Peyer's patch (tissue), 4 donors: ENCODE data around the gene ASAP2.

Experiments used
- CTCF ChIP-seq, 6 experiments: fragments of 450-650 bp in 4 of 6; fragments of 200-600 bp in 2 of 6; sonication (generic) in 1 of 6; IDR thresholded peaks; one replicate each; pipeline ENCODE4 v1.5.1; 2017 to 2019; ENCODE audit warnings: antibody characterized with exemption in 6 of 6, mild to moderate bottlenecking in 3 of 6, moderate library complexity in 1 of 6
- POLR2A ChIP-seq, 2 donors: fragments of 450-650 bp; IDR thresholded peaks; one replicate each; pipeline ENCODE4 v1.5.1; 2017; ENCODE audit warnings: antibody characterized with exemption in 2 of 2, mild to moderate bottlenecking in 2 of 2, moderate library complexity in 2 of 2

- TF ChIP-seq CTCF (IDR thresholded peaks at IDR 0.05) (no peak), POLR2A (IDR thresholded peaks at IDR 0.05) (no peak)
Measured at GRCh38 chr2:9317559-9317958, 110.9 kb downstream of the ASAP2 start.
